Mesenchymal stem cell (in vitro differentiated cells and primary cell): Measurements from ENCODE around the gene SF3A1.

ENCODE experiments used
- DNase-seq: peaks from one replicate; pipeline ENCODE4 v3.0.0-alpha.2; 2013
- H2AFZ ChIP-seq: one replicate; pipeline ENCODE4 v1.6.1; 2013; ENCODE audit warnings: low read depth, mild to moderate bottlenecking, control low read depth, inconsistent platforms, low read length, moderate library complexity
- H2AK5ac ChIP-seq: 2 replicates; pipeline ENCODE4 v1.6.1; 2013; ENCODE audit warnings: low read length, moderate library complexity, mild to moderate bottlenecking, inconsistent platforms; ENCODE audit not compliant: severe bottlenecking
- H2BK120ac ChIP-seq: one replicate; pipeline ENCODE4 v1.6.1; 2013; ENCODE audit warnings: low read depth, mild to moderate bottlenecking, inconsistent platforms, low read length, moderate library complexity
- H2BK12ac ChIP-seq, 2 experiments: one replicate each; pipeline ENCODE4 v1.6.1; 2013; ENCODE audit warnings: inconsistent platforms in 2 of 2, low read length in 2 of 2, mild to moderate bottlenecking in 2 of 2, moderate library complexity in 2 of 2, control low read depth in 1 of 2
- H2BK15ac ChIP-seq: one replicate; pipeline ENCODE4 v1.6.1; 2013; ENCODE audit warnings: mild to moderate bottlenecking, low read depth, inconsistent platforms; ENCODE audit not compliant: poor library complexity, severe bottlenecking
- H2BK5ac ChIP-seq: 2 replicates; pipeline ENCODE4 v1.6.1; 2013; ENCODE audit warnings: low read depth, mild to moderate bottlenecking, low read length, control low read depth, inconsistent platforms; ENCODE audit not compliant: poor library complexity, severe bottlenecking
- H3K14ac ChIP-seq, 2 experiments: one replicate each; pipeline ENCODE4 v1.6.1; 2013; ENCODE audit warnings: inconsistent platforms in 2 of 2, low read length in 2 of 2, control low read depth in 1 of 2, mild to moderate bottlenecking in 1 of 2, moderate library complexity in 1 of 2
- H3K18ac ChIP-seq, 2 experiments: one replicate each; pipeline ENCODE4 v1.6.1; 2013; ENCODE audit warnings: inconsistent platforms in 2 of 2, low read length in 2 of 2, control low read depth in 1 of 2, low read depth in 1 of 2, mild to moderate bottlenecking in 1 of 2
- H3K23ac ChIP-seq, 2 experiments: one replicate each; pipeline ENCODE4 v1.6.1; 2013; ENCODE audit warnings: inconsistent platforms in 2 of 2, low read length in 2 of 2, mild to moderate bottlenecking in 2 of 2, moderate library complexity in 2 of 2, control low read depth in 1 of 2
- H3K27ac ChIP-seq: 2 replicates; pipeline ENCODE4 v1.5.1; 2013; ENCODE audit warnings: mild to moderate bottlenecking, moderate library complexity, low read length, control low read depth, inconsistent platforms; ENCODE audit not compliant: poor library complexity, severe bottlenecking
- H3K27me3 ChIP-seq, 2 experiments: 2 replicates each; pipeline versions ENCODE4 v1.6.1 to v1.7.0; 2013; ENCODE audit warnings: low read length in 2 of 2, mild to moderate bottlenecking in 2 of 2, moderate library complexity in 2 of 2, control low read depth in 1 of 2, inconsistent platforms in 1 of 2; ENCODE audit not compliant: control insufficient read depth in 1 of 2, insufficient read depth in 1 of 2
- H3K36me3 ChIP-seq, 2 experiments: 2 replicates each; pipeline versions ENCODE4 v1.6.1 to v1.7.0; 2013; ENCODE audit warnings: low read length in 2 of 2, control low read depth in 1 of 2, inconsistent platforms in 1 of 2, low read depth in 1 of 2, mild to moderate bottlenecking in 1 of 2; ENCODE audit not compliant: insufficient read depth in 2 of 2, control insufficient read depth in 1 of 2
- H3K4ac ChIP-seq, 2 experiments: one replicate each; pipeline ENCODE4 v1.6.1; 2013; ENCODE audit warnings: inconsistent platforms in 2 of 2, low read length in 2 of 2, mild to moderate bottlenecking in 2 of 2, moderate library complexity in 2 of 2, control low read depth in 1 of 2, low read depth in 1 of 2
- H3K4me1 ChIP-seq: 2 replicates; pipeline ENCODE4 v1.6.1; 2013; ENCODE audit warnings: low read depth, low read length, control low read depth; ENCODE audit not compliant: control insufficient read depth, insufficient read depth
- H3K4me2 ChIP-seq: 2 replicates; pipeline ENCODE4 v1.6.1; 2013; ENCODE audit warnings: low read length, mild to moderate bottlenecking, inconsistent platforms; ENCODE audit not compliant: poor library complexity, severe bottlenecking
- H3K4me3 ChIP-seq, 2 experiments: 2 replicates each; pipeline versions ENCODE4 v1.5.1 to v1.7.0; 2013; ENCODE audit warnings: low read length in 2 of 2, mild to moderate bottlenecking in 2 of 2, control low read depth in 1 of 2, low read depth in 1 of 2; ENCODE audit not compliant: insufficient read depth in 1 of 2
- H3K79me1 ChIP-seq: replicated peaks from 2 replicates; pipeline ENCODE4 v1.6.1; 2013; ENCODE audit warnings: mild to moderate bottlenecking, control low read depth, low read length, inconsistent platforms; ENCODE audit not compliant: poor library complexity, severe bottlenecking
- H3K9ac ChIP-seq: 2 replicates; pipeline ENCODE4 v1.7.0; 2013; ENCODE audit warnings: mild to moderate bottlenecking, low read length, moderate library complexity
- H3K9me3 ChIP-seq: 2 replicates; pipeline ENCODE4 v1.7.0; 2013; ENCODE audit warnings: mild to moderate bottlenecking, low read length; ENCODE audit not compliant: control insufficient read depth
- H4K8ac ChIP-seq: one replicate; pipeline ENCODE4 v1.6.1; 2013; ENCODE audit warnings: inconsistent platforms, mild to moderate bottlenecking, low read length, moderate library complexity
- H4K91ac ChIP-seq: one replicate; pipeline ENCODE4 v1.6.1; 2013; ENCODE audit warnings: mild to moderate bottlenecking, low read length, inconsistent platforms
- WGBS: methylation state at CpG from one replicate; pipeline ENCODE4 v1.1.7; 2013; ENCODE audit warnings: mixed read lengths; 5-methylcytosine and 5-hydroxymethylcytosine counted together

The SF3A1 gene

GRCh38 chr22:30397656-30398635 lies 41.3 kb upstream of the SF3A1 start:
- Histone ChIP-seq H2BK5ac (no peak overlapping the region), H3K4me2 (peak overlapping the region; percentile 86), H3K18ac (peak overlapping the region in 1 of 2 experiments; percentile 75), H2BK15ac (no peak overlapping the region), H3K27me3 (no peaks in the 10 kb centered on the region), H3K23ac (no peak overlapping the region), H3K79me1 (peaks cover 28% of the 10 kb centered on the region), H3K4ac (no peak overlapping the region), H4K91ac (peak overlapping the region; percentile 13), H2AK5ac (peak overlapping the region; percentile 41), H3K27ac (no peak overlapping the region), H3K36me3 (peaks cover 2 to 4% of the 10 kb centered on the region in 2 experiments), H3K14ac (no peak overlapping the region), H2BK12ac (peak overlapping the region in 1 of 2 experiments; percentile 28), H3K4me3 (peak overlapping the region; percentile 82 to 89), H2BK120ac (no peak overlapping the region), H3K9ac (peak overlapping the region; percentile 68), H3K9me3 (no peaks in the 10 kb centered on the region), H4K8ac (no peak overlapping the region), H2AFZ (peak overlapping the region; percentile 64), H3K4me1 (peaks cover 34% of the 10 kb centered on the region)
- 34% methylated on average over 9 of the region's 11 CpGs for WGBS
- peak; percentile 8 for DNase-seq

GRCh38 chr22:30396871-30397655 lies 40.4 kb upstream of the SF3A1 start, which contains the start of gene SEC14L2:
SEC14L2 (plus strand) TSS chr22:30397018; CDS start chr22:30397117, 99 bp downstream.
- under 1% methylated on average over 48 of the region's 56 CpGs for WGBS
- Histone ChIP-seq H2BK15ac (peak within 1 kb of the TSS; percentile 70), H3K18ac (peak within 1 kb of the TSS; percentile 45 to 75)

GRCh38 chr22:30393885-30394284 lies 37.2 kb upstream of the SF3A1 start:
- H3K4me3 ChIP-seq: no peak overlapping the region
- no peak overlapping the region for H3K18ac ChIP-seq
- H3K4me2 ChIP-seq: no peak overlapping the region
- no peak overlapping the region for H2BK12ac ChIP-seq
- 76% methylated on average over 3 of the region's 3 CpGs for WGBS
- no peak overlapping the region for H3K23ac ChIP-seq
- H2BK120ac ChIP-seq: no peak overlapping the region
- H2BK15ac ChIP-seq: no peak overlapping the region
- peak overlapping the region; percentile 97 for H2AK5ac ChIP-seq
- no peak overlapping the region for H3K9ac ChIP-seq
- peaks cover 41% of the 10 kb centered on the region for H3K4me1 ChIP-seq
- H3K27ac ChIP-seq: no peak overlapping the region
- no peak overlapping the region for H4K91ac ChIP-seq
- peaks cover 7% of the 10 kb centered on the region for H3K9me3 ChIP-seq
- no peak overlapping the region for H4K8ac ChIP-seq
- H3K36me3 ChIP-seq: no peaks in the 10 kb centered on the region
- DNase-seq: no peak
- peaks cover 14% of the 10 kb centered on the region for H3K79me1 ChIP-seq
- no peak overlapping the region for H3K14ac ChIP-seq
- H3K27me3 ChIP-seq: no peaks in the 10 kb centered on the region
- H3K4ac ChIP-seq: no peak overlapping the region
- no peak overlapping the region for H2AFZ ChIP-seq
- H2BK5ac ChIP-seq: no peak overlapping the region

More at GRCh38 chr22:30396871-30397655, 40.4 kb upstream of the SF3A1 start, which contains the start of gene SEC14L2:
- Histone ChIP-seq H3K4ac (peak within 1 kb of the TSS in 1 of 2 experiments; percentile 11), H4K8ac (peak within 1 kb of the TSS; percentile 59), H3K4me3 (peak within 1 kb of the TSS; percentile 82 to 89), H3K9me3 (no peaks in the 10 kb centered on the region), H3K36me3 (peaks cover 2 to 4% of the 10 kb centered on the region in 2 experiments), H3K4me1 (peaks cover 39% of the 10 kb centered on the region), H2AFZ (peak within 1 kb of the TSS; percentile 64), H3K14ac (peak within 1 kb of the TSS in 1 of 2 experiments; percentile 53), H3K23ac (peak within 1 kb of the TSS in 1 of 2 experiments; percentile 84), H2BK120ac (no peak within 1 kb of the TSS), H3K79me1 (peaks cover 27% of the 10 kb centered on the region), H3K9ac (peak within 1 kb of the TSS; percentile 68), H3K27me3 (no peaks in the 10 kb centered on the region), H2BK12ac (peak within 1 kb of the TSS; percentile 28 to 71), H3K4me2 (peak within 1 kb of the TSS; percentile 86), H2AK5ac (peak within 1 kb of the TSS; percentile 47), H4K91ac (no peak within 1 kb of the TSS), H3K27ac (no peak within 1 kb of the TSS), H2BK5ac (no peak within 1 kb of the TSS)
- peak; percentile 53 for DNase-seq
